HepG2 (cell line): ENCODE measurements around the gene PRICKLE2. TPM values are rescaled to one million over a fixed set of nuclear protein-coding genes. Genes with fewer than 3 reads are reported as not detected.

Source experiments
- AHDC1 ChIP-seq: sonication (generic); formaldehyde crosslinking; IDR thresholded peaks from 2 replicates; pipeline ENCODE4 v1.5.1; 2020; ENCODE audit warnings: mild to moderate bottlenecking, missing genetic modification reagents, borderline replicate concordance
- ASH2L ChIP-seq: fragments of 300-600, 200-600 bp; sonication (generic); IDR thresholded peaks from 2 replicates; pipeline ENCODE4 v1.7.0; 2017; ENCODE audit warnings: low read depth, mild to moderate bottlenecking, moderate library complexity, mixed read lengths, low read length; ENCODE audit not compliant: insufficient read length
- EP300 ChIP-seq, 3 experiments: sonication (generic) in 1 of 3; formaldehyde crosslinking in 1 of 3; IDR thresholded peaks; 2 replicates each; pipeline versions ENCODE4 v1.5.1 to v1.6.1; 2011 to 2020; ENCODE audit warnings: low read depth in 2 of 3, low read length in 2 of 3, borderline replicate concordance in 1 of 3, improper control_type of control experiment in 1 of 3, mild to moderate bottlenecking in 1 of 3, missing genetic modification reagents in 1 of 3, moderate library complexity in 1 of 3
- HHEX ChIP-seq: IDR thresholded peaks from 2 replicates; pipeline ENCODE4 v1.6.1; 2016; ENCODE audit warnings: control low read depth
- HNF1A ChIP-seq, 2 experiments: sonication (generic) in 1 of 2; formaldehyde crosslinking in 1 of 2; IDR thresholded peaks; 2 replicates each; pipeline versions ENCODE4 v1.4.0 to v1.6.1; 2016 to 2020; ENCODE audit warnings: borderline replicate concordance in 1 of 2, low read depth in 1 of 2, mild to moderate bottlenecking in 1 of 2, missing genetic modification reagents in 1 of 2
- HNF4A ChIP-seq: sonication (generic); formaldehyde crosslinking; IDR thresholded peaks from 2 replicates; pipeline ENCODE4 v1.4.0; 2020; ENCODE audit warnings: missing genetic modification reagents
- HNF4G ChIP-seq, 2 experiments: sonication (generic) in 1 of 2; formaldehyde crosslinking in 1 of 2; IDR thresholded peaks; 2 replicates each; pipeline versions ENCODE4 v1.4.0 to v1.6.1; 2011 to 2020; ENCODE audit warnings: borderline replicate concordance in 2 of 2, low read depth in 2 of 2, mild to moderate bottlenecking in 2 of 2, low read length in 1 of 2, missing genetic modification reagents in 1 of 2, moderate library complexity in 1 of 2
- NFIC ChIP-seq: IDR thresholded peaks from 2 replicates; pipeline ENCODE4 v1.6.1; 2012; ENCODE audit warnings: mild to moderate bottlenecking, low read length, inconsistent platforms
- NR2F6 ChIP-seq, 2 experiments: IDR thresholded peaks; 2 replicates each; pipeline ENCODE4 v1.6.1; 2016; ENCODE audit warnings: antibody characterized with exemption in 1 of 2, mild to moderate bottlenecking in 1 of 2
- SOX13 ChIP-seq, 3 experiments: fragments of 450-650 bp in 1 of 3; sonication (generic) in 1 of 3; formaldehyde crosslinking in 1 of 3; IDR thresholded peaks in 2 of 3; conservative IDR thresholded peaks in 1 of 3; 2 replicates each; pipeline versions ENCODE4 v1.5.0 to v1.6.1; 2016 to 2020; ENCODE audit warnings: antibody characterized with exemption in 1 of 3, mild to moderate bottlenecking in 1 of 3, missing compliant biosample characterization in 1 of 3, missing genetic modification reagents in 1 of 3, moderate library complexity in 1 of 3
- TBX2 ChIP-seq: sonication (generic); formaldehyde crosslinking; IDR thresholded peaks from 2 replicates; pipeline ENCODE4 v1.5.0; 2020; ENCODE audit warnings: missing genetic modification reagents, mild to moderate bottlenecking, borderline replicate concordance
- TCF7L2 ChIP-seq: IDR thresholded peaks from 2 replicates; pipeline ENCODE4 v1.6.1; 2011; ENCODE audit warnings: mild to moderate bottlenecking, low read depth, low read length, moderate library complexity
- TGIF2 ChIP-seq: IDR thresholded peaks from 2 replicates; pipeline ENCODE4 v1.6.1; 2016; ENCODE audit warnings: control low read depth, missing compliant biosample characterization
- ZBTB37 ChIP-seq: sonication (generic); formaldehyde crosslinking; IDR thresholded peaks from 2 replicates; pipeline ENCODE4 v1.4.0; 2020; ENCODE audit warnings: mild to moderate bottlenecking, missing genetic modification reagents
- polyA plus RNA-seq, 8 experiments: library from polyadenylated mRNA; depleted of rRNA in 3 of 8; stranded (reverse) in 7 of 8; unstranded in 1 of 8; fragments of >200 nt; fragmentation: Illumina TruSeq in 4 of 8; extraction: Trizol in 4 of 8; gene quantifications; 2 replicates each; pipeline versions ENCODE4 v1.2.1 to v1.2.3, GENCODE V29; 2011 to 2016; ENCODE audit warnings: low read depth in 4 of 8, missing spikeins in 1 of 8, mixed read lengths in 1 of 8; ENCODE audit not compliant: insufficient read depth in 1 of 8
- total RNA-seq, 5 experiments: library from RNA; depleted of rRNA; stranded (reverse); fragments of >200 nt; fragmentation: Illumina TruSeq; extraction: Trizol; gene quantifications; 2 replicates each; pipeline ENCODE4 v1.2.3, GENCODE V29; 2016; ENCODE audit warnings: low read depth in 1 of 5

PRICKLE2 gene
- total and polyA plus RNA-seq, 2 of the 13 experiments (the other 11 are each of a cell fraction or from before 2014, with no cell fraction given): 0.01 to 0.07 TPM

DNA sequence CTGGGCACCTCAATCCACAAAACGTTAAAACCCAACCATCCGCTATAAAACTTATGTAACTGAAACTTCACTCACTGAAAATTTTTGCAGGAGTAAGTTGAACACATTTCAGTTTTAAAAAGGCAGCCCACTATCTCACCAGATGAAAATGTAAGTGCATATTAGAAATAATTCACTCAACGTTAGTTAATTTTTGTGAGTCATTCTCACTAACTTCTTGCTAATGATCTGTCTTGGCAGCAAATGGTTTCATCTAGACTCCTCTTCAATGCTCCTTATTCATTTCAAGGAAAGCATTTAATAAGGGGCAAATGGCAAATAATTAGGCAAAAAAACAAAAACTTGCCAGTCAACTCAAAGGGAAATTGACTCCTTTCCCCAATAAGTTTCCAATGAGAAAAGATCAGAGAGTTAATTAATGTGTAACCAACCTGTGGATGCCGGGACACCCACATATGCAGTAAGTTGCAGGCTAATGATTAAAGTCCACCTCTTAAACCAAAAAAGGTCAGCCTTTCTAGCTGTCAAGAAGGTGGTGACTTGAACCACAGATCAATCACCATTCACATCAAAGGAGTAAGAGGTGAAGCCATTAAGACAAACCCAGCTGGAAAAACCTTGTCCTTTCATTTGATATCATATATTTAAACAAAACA lies 22.9 kb upstream of the PRICKLE2 start (continued):
- TF ChIP-seq SOX13 (IDR thresholded peaks at IDR 0.05) (no peak), SOX13 (CRISPR knock-in tag; conservative IDR thresholded peaks at IDR 0.05 in 1 of 2, IDR thresholded peaks at IDR 0.05 in 1 of 2) (peak in 1 of 2 experiments; percentile 61; a peak in 1 of 4 replicates), HHEX (CRISPR knock-in tag) (0 out of 2 replicates have a peak, but pooled peaks have one; percentile 25), NR2F6 (IDR thresholded peaks at IDR 0.05) (peak; percentile 57), NR2F6 (CRISPR knock-in tag; IDR thresholded peaks at IDR 0.05) (peak; percentile 50; the same call in 1 of the 2 replicates), TCF7L2 (peak; percentile 67; the same call in 1 of the 2 replicates), EP300 (IDR thresholded peaks at IDR 0.05; ENCODE audit: low read depth in 2 of 2, low read length in 2 of 2) (peak in 1 of 2 experiments; percentile 62; a peak in 2 of 4 replicates), EP300 (CRISPR knock-in tag; IDR thresholded peaks at IDR 0.05; ENCODE audit: borderline replicate concordance) (no peak), TGIF2 (no peak), HNF1A (IDR thresholded peaks at IDR 0.05; ENCODE audit: low read depth) (peak; percentile 88), HNF1A (CRISPR knock-in tag; IDR thresholded peaks at IDR 0.05; ENCODE audit: borderline replicate concordance) (peak; percentile 75; the same call in 1 of the 2 replicates), ASH2L (peak; percentile 60), AHDC1 (peak; percentile 51; the same call in 1 of the 2 replicates), NFIC (peak; percentile 65), HNF4G (IDR thresholded peaks at IDR 0.05; ENCODE audit: borderline replicate concordance, low read depth, low read length) (peak; percentile 50; the same call in 1 of the 2 replicates), HNF4G (CRISPR knock-in tag; IDR thresholded peaks at IDR 0.05; ENCODE audit: borderline replicate concordance, low read depth) (no peak), HNF4A (CRISPR knock-in tag) (peak; percentile 75), TBX2 (CRISPR knock-in tag) (peak; percentile 62), ZBTB37 (CRISPR knock-in tag) (no peak)
